Measurements from ENCODE around the gene FPGS.

FPGS gene

GRCh38 chr9:127860260-127860659 is 57.6 kb downstream of the FPGS start:
- H3K27ac Mint-ChIP-seq: no peak overlapping the region

GRCh38 chr9:127860779-127861178 is 58.1 kb downstream of the FPGS start:
- no peaks in the 10 kb centered on the region for H3K27me3 Mint-ChIP-seq
- H3K4me3 Mint-ChIP-seq: no peak overlapping the region
- no peak overlapping the region for H3K27ac Mint-ChIP-seq
- no peaks in the 10 kb centered on the region for H3K36me3 Mint-ChIP-seq (ENCODE audit: low read depth)
- H3K9me3 Mint-ChIP-seq: no peaks in the 10 kb centered on the region
- peaks cover 54% of the 10 kb centered on the region for H3K4me1 Mint-ChIP-seq (ENCODE audit: low read depth)

More at GRCh38 chr9:127860260-127860659, 57.6 kb downstream of the FPGS start:
- no peaks in the 10 kb centered on the region for H3K9me3 Mint-ChIP-seq
- H3K36me3 Mint-ChIP-seq (ENCODE audit: low read depth): no peaks in the 10 kb centered on the region
- H3K4me3 Mint-ChIP-seq: no peak overlapping the region
- H3K27me3 Mint-ChIP-seq: no peaks in the 10 kb centered on the region
- H3K4me1 Mint-ChIP-seq (ENCODE audit: low read depth): peaks cover 53% of the 10 kb centered on the region

- Mint-ChIP-seq H3K9me3 (no peaks in the 10 kb centered on the region), H3K27me3 (no peaks in the 10 kb centered on the region), H3K4me3 (no peak overlapping the region), H3K4me1 (ENCODE audit: low read depth) (peaks cover 54% of the 10 kb centered on the region), H3K36me3 (ENCODE audit: low read depth) (no peaks in the 10 kb centered on the region), H3K27ac (peak overlapping the region; percentile 80)
Measured at GRCh38 chr9:127862075-127863011, 59.7 kb downstream of the FPGS start.

DNA sequence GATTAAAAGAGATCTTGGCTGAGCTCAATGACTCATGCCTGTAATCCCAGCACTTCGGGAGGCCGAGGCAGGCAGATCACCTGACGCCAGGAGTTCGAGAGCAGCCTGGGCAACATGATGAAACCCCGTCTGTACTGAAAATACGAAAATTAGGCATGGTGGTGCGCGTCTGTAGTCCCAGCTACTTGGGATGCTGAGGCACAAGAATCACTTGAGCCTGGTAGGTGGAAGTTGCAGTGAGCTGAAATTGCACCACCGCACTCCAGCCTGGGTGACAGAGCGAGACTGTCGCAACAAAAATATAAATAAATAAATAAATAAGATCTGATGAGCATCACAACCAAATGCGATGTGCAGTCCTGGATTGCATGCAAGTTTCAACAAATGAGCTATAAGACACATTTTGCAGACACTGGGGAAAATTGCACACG is 60.5 kb downstream of the FPGS start:
- no peaks in the 10 kb centered on the region for H3K9me3 Mint-ChIP-seq
- H3K36me3 Mint-ChIP-seq (ENCODE audit: low read depth): no peaks in the 10 kb centered on the region
- H3K4me3 Mint-ChIP-seq: no peak overlapping the region
- no peaks in the 10 kb centered on the region for H3K27me3 Mint-ChIP-seq
- H3K27ac Mint-ChIP-seq: peak overlapping the region; percentile 80
- H3K4me1 Mint-ChIP-seq (ENCODE audit: low read depth): peaks cover 49% of the 10 kb centered on the region

Data from stimulated activated naive CD8-positive, alpha-beta T cell treated with anti-CD3 and anti-CD28 coated beads, Interleukin-15, Interleukin-2, amounts not matched to agents 100 ng/mL and 50 ng/mL, for 24 hours (primary cell).